OCI-LY3 (cell line): Measurements from ENCODE around the gene BBS2.

ENCODE experiments used
- CTCF ChIP-seq: fragments of 200-600, 300-600 bp; sonication (generic); IDR thresholded peaks from 2 replicates; pipeline ENCODE4 v1.5.1; 2014; ENCODE audit warnings: antibody characterized with exemption, low read length, low read depth
- EZH2phosphoT487 ChIP-seq: fragments of 200-600 bp; shearing (Covaris generic); IDR thresholded peaks from 2 replicates; pipeline ENCODE4 v1.6.1; 2018; ENCODE audit warnings: antibody characterized with exemption, mixed run types, low read depth

DNA sequence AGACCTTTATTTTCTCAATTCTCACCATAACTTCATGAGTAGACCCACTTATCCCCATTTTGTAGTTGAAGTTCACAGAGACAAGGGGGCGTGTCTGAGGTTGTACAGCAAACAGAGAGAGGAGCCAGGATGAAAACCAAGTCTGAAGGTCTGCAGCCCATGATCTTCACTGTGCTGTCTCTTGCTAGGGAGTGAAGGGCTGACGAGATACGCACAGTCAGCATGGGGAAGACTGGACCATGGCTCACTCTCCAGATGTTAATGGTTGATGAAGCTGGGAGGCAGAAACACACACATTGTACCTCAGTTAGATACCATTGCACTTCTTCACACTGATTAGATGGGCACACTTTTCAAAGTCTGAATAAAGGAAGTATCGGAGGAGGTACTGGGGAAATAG is 39.3 kb upstream of the BBS2 start:
- no peak for TF ChIP-seq CTCF
- no peak for TF ChIP-seq EZH2phosphoT487
